Lung microvascular endothelial cell (primary cell): ENCODE results near the gene SF3B2. TPM values are rescaled to one million over a fixed set of nuclear protein-coding genes. Genes with fewer than 3 reads are reported as not detected.
"Not testable (repeated sequence)": the region's sequence is repeated elsewhere in the genome, so short reads cannot be mapped to it uniquely, and the experiment has no call there.

Source experiments
- DNase-seq, 2 donors: peaks; one replicate each; pipeline versions ENCODE4 v3.0.0 to v3.0.0-alpha.2; 2010; ENCODE audit warnings: low read depth in 2 of 2
- total RNA-seq: library from RNA; depleted of rRNA; stranded (reverse); fragments of >200 nt; gene quantifications from 2 replicates; pipeline ENCODE4 v1.2.1, GENCODE V29; 2014

Gene SF3B2, protein sequence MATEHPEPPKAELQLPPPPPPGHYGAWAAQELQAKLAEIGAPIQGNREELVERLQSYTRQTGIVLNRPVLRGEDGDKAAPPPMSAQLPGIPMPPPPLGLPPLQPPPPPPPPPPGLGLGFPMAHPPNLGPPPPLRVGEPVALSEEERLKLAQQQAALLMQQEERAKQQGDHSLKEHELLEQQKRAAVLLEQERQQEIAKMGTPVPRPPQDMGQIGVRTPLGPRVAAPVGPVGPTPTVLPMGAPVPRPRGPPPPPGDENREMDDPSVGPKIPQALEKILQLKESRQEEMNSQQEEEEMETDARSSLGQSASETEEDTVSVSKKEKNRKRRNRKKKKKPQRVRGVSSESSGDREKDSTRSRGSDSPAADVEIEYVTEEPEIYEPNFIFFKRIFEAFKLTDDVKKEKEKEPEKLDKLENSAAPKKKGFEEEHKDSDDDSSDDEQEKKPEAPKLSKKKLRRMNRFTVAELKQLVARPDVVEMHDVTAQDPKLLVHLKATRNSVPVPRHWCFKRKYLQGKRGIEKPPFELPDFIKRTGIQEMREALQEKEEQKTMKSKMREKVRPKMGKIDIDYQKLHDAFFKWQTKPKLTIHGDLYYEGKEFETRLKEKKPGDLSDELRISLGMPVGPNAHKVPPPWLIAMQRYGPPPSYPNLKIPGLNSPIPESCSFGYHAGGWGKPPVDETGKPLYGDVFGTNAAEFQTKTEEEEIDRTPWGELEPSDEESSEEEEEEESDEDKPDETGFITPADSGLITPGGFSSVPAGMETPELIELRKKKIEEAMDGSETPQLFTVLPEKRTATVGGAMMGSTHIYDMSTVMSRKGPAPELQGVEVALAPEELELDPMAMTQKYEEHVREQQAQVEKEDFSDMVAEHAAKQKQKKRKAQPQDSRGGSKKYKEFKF
- total RNA-seq: 57.3 and 63.5 TPM in 2 replicates

DNA sequence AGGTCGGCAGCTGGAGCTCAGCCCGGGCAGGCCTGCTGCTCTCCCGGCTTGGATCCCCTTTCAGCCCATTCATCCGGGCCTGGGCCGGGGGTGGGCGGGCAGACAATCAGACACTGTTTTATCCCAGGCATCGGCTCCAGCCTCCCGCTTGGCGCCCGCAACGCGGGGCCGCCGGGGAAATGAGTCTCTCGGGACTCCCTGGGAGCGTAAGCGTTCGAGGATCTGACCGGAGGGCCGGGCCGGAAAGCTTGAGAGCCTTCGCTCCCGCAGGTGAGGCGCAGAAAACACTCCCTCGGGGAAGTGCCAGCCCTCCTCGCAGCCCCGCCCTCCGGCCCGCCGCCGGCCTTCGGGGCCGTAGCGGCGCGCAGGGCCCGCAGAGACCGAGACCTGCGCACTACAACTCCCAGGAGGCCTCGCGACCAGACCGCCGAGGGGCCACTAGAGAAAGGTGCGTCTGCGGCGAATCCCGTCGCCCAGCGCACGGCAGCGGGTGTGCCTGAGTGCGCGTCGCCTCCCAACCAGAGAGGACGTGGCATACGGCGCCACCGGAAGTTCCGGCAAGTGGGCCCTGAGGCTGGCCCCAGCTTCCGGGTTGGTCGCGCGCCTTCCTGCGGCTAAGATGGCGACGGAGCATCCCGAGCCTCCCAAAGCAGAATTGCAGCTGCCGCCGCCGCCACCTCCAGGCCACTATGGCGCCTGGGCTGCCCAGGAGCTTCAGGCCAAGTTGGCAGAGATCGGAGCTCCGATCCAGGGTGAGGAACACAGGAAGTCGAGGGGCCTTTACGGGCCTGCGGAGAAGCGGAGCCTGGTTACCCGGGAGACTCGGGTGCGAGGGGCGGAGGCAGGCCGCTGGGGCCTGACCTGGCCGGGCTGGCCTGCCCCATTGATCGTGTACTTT, at the start of gene SF3B2:
Gene SF3B2 (plus strand): TSS at position 599 of the 898 bp plus-strand sequence. CDS start 21 bp downstream, at position 620.
- peak; percentile 98 to 99 for DNase-seq

DNA sequence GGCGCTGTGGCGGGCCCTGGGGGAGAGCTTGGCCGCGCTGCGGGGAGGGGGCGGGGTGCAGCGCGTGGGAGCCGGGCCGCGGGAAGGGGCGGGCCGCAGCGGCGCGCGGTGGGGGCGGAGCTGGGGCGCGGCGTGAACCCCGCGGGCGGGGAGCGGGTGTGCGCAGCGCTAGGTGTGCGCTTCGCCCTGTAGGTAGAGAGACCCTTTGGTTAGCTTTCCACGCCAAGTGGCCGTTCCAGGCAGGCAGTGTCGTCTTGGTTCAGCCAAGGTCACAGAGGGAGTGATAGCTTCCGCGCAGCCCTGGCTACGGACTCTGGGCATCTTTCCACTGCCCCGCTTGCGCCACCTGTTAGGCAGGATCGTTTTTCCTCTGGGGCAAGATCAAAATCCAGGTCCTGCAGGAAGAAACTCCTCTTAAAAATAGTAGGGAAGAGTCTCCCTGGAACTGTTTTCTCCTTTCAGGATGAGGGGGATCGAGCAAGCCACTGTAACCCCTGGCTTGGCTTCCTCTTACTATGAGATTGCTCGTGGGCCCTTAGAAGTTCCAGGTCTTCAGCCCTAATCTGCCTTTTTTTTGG, 49.4 kb upstream of the SF3B2 start:
- peak in 1 of 2 donors; percentile 65 for DNase-seq

DNA sequence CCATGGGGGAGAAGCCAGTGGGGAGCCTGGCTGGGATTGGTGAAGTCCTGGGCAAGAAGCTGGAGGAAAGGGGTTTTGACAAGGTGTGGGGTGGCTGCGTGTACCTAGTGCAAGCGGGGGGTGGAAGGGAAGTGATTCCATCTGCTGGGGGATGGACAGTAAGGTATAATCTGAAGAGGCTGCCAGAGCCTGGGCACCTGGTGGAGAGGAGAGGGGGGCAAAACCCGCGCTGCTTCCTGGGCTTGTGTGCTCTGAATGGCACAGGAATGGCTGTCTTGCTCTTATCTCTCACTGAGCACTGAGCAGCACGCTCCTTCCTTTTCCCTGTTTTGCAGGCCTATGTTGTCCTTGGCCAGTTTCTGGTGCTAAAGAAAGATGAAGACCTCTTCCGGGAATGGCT, 48.9 kb upstream of the SF3B2 start:
- no peak for DNase-seq

DNA sequence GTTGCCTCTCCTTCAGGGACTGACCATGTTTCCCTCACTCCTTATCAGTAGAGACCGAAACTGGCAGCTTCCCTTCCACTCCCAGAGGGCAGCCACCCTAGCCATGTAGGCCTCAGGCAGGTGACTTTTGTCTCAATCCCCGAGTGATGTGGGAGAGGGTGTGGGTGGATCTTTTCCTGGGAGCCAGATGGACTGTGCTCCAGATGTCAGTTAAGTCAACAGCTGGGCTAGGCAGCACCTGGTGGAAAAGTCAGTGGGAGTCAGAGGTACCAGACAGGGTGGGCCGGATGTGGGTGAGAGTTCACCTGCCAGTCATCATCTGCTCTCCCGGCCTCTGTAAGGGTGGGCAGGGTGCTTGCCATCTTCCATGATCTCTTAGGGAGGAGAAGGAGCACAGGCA, 48.0 kb upstream of the SF3B2 start:
- no peak for DNase-seq

DNA sequence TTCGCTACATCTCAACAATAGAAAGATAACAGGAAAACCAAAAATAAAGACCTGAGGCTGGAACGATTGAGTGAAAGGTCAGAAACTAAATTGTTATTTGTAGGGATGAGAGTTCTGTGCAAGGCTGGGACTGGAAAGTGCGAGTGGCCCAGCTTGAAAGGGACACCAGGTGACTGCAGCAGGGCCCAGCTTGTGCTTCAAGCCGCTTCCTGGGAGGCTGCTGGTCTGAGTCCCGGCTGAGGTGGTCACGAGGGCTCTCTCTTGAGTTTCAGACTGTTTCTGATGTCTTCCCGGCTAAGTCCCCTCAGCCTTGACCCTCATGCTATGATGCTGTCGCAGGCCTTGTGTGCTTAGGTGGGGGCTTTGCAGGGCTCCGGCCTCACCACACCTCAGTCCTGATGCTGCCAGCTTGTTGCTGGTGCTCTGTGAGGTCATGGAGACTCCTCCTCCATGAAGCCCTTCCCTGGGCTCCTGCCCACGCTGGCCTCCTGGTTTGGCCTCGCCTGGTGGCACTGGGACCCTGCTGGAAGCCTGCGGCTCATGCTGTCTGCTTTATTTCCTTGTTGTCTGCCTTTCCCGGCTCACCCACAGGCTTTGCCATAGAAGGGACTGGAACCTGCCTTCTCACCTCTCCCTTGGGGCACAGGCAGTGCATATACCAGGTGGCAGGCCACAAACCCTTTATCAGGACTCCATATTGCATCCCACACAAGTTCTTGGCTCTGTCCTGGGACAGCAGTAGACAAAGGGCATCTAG, 45.9 kb upstream of the SF3B2 start:
- no peak for DNase-seq

DNA sequence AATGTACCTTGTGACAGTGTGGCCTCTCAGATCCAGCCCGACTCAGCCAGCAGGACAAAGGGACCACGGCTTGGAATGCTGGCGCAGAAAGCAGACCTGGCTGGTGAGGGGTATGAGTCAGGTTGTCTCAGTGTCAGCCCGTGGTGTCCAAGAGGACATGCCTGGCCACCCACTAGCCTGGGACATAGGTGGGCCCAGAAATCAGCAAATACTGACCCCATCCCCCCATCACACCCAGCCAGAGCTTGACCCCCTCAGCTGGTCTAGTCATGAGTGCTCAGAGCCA, 45.3 kb upstream of the SF3B2 start:
- DNase-seq: no peak

DNA sequence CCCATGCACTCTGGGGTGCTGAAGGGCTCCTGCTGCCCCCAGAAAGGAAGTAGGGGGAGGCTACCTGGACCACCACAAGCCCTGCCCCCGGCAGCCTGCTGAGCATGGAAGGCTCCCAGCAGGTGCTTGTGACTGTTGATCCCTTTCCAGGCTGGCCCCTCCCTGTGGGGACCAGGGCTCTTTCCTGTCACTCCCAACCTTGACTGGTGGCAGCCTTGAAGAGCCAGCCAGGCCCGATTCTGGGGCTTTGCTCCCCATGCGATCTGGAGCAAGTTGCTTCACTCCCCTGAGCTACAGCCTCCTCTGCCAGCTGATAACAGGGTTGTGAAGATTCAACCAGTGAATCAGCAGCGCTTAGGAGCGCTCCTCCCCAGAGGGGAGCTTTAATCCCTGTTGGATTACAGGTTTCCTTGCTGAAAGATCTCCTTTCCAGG, 44.9 kb upstream of the SF3B2 start:
- DNase-seq: no peak

DNA sequence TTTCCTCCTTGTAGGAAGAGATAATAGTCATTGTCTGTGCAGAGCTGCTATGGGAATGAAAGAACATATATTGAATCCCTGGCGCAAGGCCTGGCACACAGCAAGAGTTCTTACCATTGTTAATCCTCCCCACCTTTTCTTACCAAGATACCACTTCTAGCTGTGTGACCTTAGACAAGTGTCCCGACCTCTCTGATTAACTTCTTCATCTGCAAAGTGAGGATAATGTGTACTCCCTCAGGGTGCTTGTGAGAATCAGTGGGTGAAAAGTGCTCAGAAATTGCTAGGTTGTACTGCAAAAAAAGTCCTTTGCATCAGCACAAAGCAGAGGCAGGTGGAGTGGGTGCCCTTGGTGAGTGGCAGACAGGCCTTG, 44.1 kb upstream of the SF3B2 start:
- no peak for DNase-seq

DNA sequence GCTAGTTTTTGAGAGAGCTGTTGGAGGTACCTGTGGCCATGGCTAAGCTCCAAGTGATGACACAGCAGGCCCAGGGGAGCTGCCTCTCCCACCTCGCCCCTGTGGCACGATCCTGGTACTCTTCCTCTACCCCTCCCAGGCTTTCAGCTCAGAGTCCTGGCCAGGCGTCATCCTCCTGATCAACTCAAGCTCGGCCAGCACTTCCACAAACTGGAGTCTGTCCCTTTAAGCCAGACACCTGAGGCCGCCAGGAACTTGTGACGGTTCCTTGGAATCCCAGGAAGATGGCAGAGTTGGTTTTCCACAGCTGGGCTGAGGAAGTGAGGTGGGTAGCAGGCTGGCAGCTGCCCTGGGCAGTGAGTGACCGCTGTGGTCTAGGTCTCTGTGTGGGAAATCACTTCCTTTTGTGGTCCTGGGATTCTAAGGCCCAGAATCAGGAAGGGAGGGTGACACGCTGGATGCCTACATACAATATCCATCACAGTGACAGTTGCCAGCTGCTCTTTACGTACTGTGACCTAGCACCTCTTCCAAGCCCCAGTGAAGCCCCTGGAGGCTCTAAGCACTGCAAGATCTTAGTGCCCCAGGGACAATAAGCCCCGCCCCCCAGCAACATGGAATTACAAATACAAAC, 43.6 kb upstream of the SF3B2 start:
- DNase-seq: no peak

DNA sequence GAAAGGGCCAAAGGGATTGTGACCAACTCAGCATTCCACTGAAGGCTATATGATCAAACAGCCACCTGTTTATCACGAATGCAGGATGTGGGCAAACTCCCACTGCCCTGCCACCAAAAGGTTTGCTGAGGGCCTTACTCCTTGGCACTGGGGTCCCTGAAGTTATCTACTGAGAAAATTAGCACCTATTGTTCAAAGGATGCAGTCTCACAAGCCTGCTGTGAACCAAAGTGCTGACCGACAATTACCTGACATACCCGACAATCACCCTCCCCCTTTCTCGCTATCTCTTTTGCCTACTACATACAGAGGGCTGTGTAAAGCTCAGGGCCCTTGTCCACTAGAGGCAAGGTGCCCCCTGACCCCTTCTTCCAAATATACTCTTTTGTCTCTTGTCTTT, 42.1 kb upstream of the SF3B2 start:
- DNase-seq: not testable (repeated sequence)

DNA sequence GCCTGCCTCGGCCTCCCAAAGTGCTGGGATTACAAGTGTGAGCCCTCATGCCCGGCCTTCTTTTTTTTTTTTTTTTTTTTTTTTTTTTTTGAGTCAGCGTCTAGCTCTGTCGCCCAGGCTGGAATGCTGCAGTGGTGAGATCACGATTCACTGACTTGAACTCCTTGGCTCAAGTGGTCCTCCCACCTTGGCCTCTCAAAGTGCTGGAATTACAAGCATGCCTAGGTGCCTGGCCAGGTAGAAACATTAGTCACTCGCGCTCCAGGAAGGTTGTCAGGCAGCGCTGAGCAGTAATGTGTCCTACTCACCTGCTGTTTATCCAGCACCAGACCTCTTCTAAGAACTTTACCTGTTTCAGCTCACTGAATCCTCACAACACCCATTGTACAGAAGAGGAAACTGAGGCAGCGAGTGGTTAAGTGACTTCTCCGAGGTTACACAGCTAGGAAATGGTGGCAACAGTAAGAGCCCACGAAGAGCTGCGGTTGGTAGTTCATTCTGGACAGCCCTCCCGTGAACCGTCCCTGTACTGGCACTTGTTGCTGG, 40.9 kb upstream of the SF3B2 start:
- peak in 1 of 2 donors; percentile 37 for DNase-seq

DNA sequence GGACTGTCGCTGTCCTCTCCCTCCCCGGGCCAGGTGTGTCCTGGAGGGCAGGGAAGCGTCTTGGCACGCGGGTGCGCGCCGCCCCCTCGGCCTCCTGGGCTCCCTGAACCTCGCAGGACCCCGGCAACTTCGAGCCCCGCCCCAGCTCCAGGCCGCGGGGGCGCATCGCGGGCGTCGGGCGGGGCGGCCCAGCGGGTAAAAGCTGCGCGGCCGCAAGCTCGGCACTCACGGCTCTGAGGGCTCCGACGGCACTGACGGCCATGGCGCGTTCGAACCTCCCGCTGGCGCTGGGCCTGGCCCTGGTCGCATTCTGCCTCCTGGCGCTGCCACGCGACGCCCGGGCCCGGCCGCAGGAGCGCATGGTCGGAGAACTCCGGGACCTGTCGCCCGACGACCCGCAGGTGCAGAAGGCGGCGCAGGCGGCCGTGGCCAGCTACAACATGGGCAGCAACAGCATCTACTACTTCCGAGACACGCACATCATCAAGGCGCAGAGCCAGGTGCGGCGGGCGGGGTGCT, 40.3 kb upstream of the SF3B2 start, which contains the start of gene CST6:
Gene CST6 (plus strand): TSS at position 224 of the 519 bp plus-strand sequence. CDS start 37 bp downstream, at position 261.
- no peak for DNase-seq

DNA sequence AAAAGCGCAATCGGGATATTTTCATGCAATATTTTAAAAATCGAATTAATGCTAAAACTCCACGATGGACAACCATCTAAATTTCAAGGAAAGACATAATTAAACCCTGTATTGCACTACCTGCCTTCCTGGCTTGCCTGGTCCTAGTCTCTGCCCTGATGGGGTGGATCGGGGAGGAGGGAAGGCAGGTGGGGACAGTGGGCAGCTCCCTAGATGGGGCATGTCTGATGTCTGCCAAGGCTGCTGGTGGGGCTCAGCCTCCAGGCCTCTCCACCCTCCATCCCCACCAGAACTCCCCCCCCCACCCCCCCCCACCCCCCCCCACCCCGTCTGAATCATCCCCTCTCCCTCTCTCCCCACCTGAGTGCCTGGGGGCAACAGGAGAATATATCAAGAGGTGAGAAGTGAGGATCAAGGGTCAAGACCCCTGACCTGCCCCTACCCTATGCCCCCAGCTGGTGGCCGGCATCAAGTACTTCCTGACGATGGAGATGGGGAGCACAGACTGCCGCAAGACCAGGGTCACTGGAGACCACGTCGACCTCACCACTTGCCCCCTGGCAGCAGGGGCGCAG, 39.7 kb upstream of the SF3B2 start:
- no peak for DNase-seq

DNA sequence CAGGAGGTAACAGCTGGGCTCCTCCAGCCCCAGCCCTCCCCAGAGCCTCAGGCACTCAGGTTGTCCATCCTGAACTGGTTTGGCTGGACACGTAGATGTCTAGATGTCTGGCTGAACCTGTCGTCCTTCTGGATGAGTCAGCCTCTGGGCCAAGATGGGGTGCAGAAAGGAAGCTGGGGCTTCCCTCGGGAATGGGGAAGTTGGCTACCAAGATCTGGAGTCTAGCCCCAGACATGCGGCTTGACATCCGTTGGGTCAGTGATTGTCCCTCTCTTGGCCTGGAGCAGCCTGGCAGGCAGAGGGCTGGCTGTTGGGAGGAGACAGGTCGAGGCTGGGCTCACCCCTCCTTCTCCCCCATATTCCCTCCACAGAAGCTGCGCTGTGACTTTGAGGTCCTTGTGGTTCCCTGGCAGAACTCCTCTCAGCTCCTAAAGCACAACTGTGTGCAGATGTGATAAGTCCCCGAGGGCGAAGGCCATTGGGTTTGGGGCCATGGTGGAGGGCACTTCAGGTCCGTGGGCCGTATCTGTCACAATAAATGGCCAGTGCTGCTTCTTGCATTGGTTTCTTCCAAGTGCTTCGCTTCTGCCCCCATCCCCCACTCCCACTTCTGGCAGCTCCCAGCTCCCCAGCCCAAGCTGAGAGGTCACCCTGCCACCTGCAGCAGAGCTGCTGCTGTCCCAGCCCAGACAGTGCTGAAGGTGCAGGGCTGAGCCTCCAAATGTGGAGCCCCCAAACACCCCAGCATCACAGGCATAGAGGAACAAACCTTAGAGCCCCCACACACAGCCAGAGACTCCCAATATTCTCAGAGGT, 39.0 kb upstream of the SF3B2 start:
- DNase-seq: peak in 1 of 2 donors; percentile 41

DNA sequence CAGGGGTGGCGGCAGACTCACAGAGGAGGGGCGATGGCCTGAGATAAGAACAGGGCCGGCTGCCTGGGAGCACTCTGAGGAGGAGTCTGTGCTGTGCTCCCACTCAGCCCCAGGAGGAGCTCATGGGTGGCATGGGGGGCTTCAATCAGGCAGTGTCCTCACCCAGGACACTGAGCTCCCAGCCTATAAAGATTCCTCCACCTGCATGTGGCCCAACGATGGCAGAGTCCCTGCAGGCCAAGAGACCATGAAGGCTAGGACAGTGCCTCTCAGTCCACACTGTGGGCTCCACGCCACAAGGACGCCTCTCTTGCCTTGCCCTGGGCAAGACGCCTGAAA, 38.4 kb upstream of the SF3B2 start:
- no peak for DNase-seq

DNA sequence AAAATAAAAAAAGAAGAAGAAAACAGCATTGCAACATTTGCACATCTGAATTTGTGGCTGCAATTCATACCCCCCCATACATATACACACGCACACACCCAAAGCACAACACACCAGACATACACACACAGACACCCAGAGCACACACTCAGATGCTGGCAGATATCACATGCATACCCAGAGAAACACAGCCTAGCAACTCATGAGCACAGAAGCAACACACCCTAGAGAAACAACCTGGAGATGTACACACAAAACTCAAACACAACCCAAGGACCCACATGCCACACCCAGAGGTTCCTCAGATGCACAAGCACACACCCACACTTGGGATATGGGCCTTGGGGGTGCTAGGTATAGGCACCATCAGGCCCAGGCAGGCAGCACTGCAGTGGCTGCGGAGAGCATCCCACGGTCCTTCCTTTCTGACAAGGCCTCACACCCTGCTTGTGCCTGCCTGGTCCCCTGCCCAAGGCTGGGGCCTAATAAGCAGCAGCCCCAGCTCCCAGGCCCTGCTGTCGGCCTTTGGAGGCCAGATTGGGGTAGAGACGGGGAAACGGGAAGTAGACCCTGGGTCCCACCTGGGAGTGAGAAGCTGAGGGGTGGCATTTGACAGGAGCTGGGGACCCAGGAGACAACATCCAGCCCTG, 37.2 kb upstream of the SF3B2 start:
- DNase-seq: no peak

DNA sequence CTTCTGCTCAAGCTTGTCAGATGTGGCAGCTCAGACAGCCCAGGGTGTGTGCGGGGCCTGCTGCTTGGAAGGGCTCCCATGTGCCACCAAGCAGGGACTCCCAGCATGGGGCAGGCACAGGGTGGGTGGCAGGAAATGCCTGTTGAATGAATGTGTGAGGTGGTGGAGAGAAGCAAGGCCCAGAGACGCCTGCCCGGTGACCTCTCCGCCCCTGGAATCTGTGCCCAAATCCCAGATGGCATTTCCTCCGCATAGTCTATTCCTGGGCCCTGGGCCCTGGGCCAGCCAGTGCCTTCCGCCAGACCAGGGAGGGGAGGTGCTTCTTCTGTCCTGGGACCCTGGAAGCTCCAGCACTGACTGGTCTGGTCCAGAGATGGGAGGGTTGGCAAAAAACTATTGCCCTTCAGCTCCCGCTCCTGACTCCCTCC, 36.7 kb upstream of the SF3B2 start:
- peak; percentile 48 to 58 for DNase-seq
